GM21786 (cell line): Measurements from ENCODE around the gene MAPK9.
A peak's percentile ranks its signal among the peaks of the same experiment; 100 is the strongest.
"Not testable (repeated sequence)": the region's sequence is repeated elsewhere in the genome, so short reads cannot be mapped to it uniquely, and the experiment has no call there.

ENCODE experiments used
- ATAC-seq: cut with Tn5 transposase; IDR thresholded peaks from one replicate; pipeline ENCODE4 v1.9.1; 2021; ENCODE audit not compliant: unreplicated experiment

MAPK9 gene

DNA sequence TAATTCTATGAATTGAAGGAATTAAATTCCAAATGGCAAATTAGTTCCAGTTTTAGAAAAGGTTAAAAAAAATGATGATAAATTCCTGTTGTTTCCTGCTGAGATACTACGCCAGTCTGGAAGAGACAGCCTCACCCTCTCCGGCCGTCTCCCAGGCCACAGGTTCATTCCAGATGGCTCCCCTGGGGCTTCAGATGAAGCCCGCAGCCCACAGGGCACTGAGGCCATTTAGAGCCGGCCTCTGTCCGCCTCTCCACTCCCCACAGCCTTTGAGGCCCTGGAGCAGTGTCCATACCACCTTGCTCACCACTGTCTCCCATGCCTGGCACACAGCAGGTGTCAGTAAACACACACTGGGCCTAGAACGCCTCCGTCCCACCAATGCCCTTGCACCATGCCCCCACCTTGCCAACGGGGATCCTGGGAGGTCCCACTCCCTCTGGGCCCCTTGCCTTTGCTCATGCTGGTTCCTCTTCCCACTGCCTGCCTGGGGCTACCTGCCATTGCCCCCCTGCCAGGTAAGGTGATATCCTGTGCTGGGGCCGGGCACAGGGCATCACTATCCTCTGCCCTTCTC is 35.2 kb upstream of the MAPK9 start:
- ATAC-seq = no peak

DNA sequence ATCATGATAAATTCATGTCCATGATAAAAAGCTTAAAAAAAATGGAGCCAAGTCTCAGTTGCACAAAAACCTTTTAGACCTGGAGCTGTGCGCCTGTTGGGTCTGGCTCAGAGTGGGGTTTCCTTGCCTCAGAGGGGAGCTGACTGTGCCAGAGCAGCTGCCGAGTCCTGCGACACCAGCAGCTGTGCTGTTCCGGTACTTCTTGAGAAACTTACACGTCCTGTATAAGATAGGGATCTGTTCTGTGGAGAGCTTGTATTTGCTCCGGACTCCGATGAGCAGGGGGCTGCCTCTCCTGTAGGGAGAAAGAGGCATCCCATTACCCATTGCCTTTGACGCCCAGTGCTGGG is 32.7 kb upstream of the MAPK9 start:
- ATAC-seq = no peak

DNA sequence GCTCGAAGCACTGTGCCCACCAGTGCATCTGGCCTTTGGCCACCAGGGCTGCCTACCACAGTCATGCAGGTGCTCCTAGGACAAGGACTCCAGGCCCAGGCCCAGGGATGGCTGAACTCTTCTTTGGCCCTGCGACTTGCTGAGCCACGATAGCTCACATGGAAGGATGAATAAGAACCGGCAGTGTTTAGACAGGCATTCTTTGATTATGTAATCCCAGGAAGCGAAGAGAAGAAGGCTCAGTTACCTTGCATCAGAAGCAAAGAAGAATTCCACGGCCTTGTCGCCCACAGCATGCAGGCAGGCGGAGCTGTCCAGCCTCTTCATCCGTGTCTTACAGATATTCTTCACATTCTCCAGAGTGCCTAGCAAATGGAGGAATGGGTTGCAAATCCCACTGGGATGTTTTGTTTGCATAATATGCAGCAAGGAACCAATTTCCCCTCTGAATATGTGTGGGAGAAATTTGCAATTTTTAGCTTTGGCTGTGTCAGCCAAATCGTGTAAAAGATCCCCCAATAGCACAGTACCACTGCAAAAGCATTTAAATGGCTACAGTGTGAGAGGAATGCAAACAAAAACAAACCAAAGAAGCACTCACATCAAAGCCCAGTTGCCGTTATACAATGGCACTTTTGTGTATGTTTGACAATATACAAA is 32.2 kb upstream of the MAPK9 start:
- no peak for ATAC-seq

DNA sequence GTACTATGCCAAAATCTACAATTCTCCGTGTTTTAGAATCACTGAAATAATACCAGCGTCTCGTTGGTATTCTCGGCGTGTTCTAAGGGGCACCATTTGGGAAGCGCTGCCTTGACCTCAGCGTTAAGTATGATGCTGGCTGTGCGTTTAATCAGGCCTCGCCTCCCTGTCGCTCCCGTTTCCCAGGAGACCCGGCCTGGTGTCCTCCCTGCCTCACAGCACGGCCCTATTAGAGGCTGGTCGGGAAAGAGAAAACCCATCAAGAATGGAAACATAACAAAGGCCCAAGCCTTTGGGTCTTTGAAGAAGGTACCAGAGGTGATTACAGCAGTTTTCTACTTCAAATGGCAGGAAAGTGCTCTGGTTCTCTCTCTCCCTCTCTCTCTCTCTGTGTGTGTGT is 31.3 kb upstream of the MAPK9 start:
- ATAC-seq = no peak

DNA sequence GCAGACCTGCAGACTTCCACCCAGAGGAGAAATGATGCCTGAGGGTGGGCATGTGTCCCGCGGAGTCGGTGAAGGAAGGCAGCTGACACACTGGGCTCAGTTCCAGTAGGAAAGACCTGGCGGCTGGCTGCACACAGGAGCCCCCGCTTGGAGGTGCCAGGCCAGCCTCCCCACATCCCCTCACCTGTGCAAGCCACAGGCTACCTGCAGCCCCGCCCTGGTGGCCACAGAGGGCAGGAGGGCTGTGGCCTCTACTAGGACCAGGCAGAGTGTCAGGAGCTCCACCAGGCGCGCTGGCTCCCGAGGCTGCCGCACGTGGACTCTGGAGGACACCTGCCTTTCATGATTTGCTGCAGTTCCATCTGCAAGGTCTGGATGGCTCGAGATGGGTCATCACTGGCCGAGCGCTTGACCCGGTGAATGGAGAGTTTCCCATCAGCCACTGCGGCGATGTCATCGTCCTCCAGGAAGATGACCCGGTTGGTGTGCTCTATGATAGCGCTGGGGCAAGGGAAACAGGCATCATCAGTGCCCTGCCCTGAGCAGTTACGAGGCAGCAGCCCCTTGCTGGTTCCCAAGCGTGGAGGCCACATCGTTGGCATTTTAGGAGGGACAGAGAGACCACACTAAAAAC is 26.7 kb upstream of the MAPK9 start:
- no peak for ATAC-seq

DNA sequence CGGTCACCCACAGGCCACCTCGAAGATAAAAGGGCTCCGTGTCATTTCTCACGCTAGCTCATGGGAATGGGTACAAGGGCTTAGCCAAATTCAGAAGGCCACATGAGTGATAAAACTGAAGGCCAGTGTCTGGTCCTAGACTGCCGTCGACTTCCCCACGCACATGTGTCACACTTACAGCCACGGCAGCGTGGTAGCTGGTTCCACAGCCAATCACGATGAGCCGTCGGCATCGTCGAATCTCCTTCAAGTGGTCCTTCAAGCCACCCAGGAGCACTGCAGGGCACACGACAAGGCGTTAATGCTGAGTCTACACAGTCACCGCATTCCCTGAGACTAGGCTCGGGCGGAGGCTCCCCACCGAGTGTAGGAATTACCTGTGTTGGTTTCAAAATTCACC is 24.7 kb upstream of the MAPK9 start:
- no peak for ATAC-seq

DNA sequence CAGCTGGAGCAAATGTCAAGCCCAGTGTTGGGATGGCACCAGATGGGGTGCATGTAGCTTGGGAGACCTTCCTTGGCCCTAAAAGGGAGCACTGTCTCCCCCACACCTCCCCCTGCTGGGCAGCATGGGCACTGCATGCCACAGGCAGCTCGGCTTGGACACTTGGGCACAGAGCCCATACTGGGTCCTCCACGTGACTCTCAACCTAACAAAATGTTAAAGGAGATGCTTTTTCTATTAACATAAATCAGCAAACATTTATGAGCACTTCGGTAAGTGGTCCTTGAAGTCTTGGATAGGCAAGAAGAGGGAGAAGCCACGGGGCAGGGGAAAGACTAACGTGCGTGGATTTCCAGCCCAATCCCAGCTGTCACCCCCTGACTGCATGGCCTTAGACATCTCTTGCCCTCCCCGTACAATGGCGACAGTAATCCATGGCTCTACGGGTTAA is 23.9 kb upstream of the MAPK9 start:
- peak; percentile 60 for ATAC-seq

DNA sequence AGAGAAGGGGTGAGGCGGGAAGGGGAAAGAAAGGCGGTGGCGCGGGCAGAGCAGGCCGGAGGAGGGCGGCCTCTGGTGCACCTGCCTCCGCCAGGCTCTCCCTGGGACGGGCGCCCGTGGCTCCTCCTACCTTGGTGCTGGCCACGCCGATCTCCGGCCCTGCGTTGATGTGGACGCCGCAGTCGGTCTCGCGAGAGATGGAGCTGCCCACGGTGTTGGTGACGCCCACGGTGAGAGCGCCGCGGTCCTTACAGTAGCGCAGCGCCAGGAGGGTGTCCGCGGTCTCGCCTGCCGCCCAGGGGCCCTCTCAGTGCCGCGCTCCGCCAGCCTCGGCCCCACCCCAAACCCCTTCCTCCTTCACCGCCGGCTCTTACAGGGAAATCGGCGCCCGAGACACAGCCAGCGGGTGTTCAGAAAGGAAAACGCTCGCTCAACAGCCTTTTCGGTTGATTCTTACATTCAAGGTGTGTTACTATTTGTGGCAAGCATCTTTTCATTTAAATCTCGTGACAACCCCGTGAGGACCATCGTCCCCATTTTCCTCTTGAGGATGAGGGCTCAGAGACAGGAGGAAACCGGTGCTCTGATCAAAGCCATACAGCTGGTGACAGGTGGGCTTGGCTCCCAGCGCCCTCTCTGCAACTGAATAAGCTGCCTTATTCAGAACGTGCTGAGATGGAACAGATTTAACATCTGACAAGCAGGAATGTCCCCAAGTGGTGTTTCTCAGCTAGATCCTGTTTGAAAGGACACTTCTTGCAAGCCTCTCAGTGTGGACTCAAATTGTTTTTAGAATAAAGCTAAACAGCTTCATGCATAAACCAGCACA is 22.0 kb upstream of the MAPK9 start:
- ATAC-seq = peak; percentile 86

DNA sequence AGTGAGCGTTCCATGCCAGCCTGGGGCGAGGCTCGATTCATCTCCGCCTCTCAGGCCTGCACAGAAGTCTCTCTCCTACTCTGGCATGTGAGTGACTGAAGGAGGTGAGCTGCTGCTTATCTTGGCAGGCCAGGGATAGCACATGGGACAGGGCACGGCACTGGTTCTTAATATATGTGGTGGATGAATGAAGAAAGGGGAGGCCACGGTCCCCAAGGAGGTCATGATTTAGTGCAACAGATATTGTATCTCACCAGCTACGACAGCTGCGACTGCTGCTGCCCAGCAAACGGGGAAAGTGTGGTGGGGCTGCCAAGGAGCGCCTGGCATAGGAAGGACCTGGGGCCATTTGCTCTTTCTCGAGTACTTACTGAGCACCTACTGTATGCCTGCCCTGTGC is 19.3 kb upstream of the MAPK9 start:
- no peak for ATAC-seq

DNA sequence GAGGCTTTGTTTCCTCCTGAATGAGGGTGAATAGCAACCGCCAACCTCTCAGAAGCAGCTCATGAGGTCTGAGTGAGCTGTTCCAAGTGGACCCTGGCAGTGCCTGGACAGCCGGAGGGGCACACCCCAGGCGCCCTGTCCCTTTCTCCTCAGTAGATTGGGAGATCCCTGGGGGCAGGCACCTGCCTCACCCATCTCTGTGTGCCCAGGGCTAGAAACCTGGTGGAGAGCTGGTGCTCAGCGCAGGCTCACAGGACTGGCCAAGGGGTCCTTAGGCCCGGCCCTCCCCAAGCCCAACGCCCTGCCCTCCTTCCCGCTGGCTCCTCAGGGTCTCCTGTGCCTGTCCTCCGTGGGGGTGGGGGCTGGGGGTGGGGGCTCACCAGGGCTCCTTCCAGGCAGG is 14.9 kb upstream of the MAPK9 start:
- ATAC-seq = no peak

DNA sequence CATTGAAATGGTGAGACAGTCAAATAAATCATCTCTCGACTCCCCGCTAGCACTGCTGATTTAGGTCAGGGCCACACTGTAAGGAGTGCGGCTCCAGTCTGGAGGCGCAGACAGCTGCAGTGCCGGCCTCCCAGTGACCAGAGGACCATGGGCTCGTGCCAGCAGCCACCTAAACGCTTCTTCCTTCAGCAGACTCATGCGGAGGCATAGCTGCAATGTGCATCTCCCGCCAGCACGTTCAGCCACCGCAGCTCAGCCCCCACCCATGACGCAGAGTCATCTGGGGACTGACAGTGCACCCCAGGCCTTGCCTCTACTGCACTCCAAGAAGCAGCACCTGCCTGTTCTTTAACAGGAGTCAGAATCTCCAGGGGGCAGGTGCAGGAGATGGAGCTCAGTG is 13.6 kb upstream of the MAPK9 start:
- no peak for ATAC-seq

DNA sequence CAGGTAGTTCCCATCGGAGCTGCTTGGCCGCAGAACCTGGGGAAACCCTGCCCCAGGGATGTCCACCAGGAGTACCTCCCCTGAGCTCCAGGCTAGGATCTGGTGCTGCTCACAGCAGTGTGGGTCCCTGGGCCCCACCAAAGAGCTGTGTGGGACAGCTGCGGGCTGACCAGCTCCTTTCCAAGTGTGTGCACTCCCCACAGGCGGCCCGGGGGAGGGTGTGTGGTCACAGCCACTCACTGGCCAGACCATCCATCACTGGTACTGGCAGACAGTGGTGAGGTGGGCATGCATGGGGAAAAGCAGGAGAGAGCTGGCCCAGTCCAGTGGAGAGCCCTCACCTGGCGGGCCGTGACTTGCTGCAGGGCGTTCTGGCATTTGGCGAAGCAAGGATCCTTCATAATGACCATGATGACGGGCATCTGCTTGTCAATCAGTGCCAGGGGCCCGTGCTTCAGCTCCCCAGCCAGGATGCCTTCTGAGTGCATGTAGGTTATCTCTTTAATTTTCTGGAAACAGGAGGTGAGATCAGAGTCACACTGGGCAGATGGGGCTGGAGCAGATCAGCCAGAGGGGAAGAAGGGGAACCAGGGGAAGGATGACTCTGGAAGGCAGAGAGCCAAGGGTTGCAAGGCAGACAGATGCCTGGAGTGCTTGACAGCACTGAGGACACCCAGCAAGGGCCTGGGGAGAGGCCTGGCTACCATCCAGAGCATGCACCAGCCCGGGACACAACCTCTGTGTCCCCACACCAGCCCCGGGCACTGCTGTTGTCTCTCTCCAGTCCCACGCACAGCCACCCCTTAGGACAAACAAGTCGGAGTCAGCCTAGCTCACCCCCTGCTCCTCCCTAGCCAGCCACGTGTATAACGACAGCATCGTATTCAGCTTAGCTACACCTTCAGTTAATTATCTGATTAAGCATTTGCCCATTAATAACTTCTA is 12.8 kb upstream of the MAPK9 start:
- ATAC-seq = no peak

DNA sequence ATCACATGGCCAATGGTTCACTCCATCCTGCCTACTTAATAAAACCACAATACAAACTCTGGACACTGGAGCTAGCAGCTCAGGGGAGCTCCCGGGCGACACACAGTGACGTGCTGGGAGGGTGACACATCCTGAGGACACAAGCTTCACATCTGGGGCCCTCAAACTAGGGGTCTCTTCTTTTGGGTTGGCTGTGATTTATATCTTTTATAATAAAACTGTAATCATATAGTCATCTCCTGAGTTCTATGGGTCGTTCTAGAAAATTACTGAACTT is 12.1 kb upstream of the MAPK9 start:
- ATAC-seq = no peak

DNA sequence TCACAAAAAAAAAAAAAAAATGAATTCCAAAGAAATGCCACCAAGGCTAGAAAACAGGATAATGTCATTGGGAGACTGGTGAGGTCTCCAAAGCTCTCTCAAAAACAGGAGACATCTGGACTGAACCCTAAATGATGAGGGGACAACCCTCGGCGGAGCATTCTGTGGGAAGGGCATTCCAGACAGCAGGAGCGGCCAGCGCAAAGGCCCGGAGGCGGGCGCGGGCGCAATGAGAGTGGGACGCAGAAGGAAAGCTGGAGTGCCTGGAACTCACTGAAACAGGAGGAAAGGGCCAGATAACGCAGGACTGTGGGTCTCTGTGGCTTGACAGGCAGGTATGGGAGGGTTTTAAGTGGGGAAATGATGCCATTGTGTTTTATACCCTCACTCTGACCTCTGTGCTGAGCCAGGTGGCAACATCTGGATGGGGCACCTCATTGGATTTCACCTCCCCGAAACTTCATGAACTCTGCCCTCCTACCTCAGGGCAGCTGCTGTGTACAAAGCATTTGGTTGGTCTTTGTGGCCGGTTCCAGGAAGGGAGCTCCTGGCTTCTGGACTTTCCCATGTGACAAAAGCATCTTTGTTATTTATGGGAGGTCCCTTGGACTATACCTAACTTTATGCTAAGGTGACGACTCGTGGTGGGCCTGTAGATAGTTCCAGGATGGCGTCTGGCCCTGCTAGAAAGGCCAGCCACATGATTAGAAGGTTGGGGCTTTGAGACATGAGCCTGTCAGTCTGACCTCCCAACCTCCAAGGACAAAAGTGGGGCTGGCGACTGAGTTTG is 11.5 kb upstream of the MAPK9 start:
- no peak for ATAC-seq

DNA sequence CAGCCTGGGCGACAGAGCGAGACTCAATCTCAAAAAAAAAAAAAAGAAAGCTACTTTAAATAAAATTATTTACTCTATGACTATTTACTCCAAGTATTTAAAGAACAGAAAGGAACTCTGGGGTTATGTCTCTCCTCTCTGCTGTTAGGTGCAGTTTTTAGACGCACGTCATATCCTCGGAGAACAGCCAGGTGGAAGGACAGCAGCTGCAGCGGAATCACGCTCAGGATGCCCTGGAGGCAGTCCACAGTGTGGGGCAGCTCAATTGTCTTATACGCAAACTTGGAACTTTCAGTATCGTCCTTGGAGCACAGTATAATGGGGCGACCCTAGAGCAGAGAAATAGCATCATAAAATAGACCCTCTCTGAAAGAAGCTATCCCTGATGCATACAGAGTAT is 10.4 kb upstream of the MAPK9 start:
- no peak for ATAC-seq

DNA sequence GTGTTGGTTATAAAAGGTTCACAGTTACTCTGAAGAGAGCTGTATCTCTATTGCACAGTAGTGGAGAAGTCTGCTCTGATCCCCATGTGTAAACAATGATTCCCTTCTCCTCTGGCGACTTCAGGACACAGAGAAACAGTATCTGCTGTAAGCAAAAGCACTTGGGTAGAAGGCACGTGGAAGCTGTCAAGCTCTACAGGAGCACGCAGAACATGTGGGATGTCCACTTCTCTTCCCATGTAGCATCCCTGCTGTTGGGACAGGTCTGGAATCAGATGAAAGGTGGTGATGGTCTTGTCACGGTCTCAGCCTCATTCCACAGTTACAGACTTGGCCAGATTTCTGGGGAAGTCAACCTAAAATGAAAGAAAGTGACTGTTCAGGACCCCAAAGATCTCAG is 9.4 kb upstream of the MAPK9 start:
- ATAC-seq = no peak

DNA sequence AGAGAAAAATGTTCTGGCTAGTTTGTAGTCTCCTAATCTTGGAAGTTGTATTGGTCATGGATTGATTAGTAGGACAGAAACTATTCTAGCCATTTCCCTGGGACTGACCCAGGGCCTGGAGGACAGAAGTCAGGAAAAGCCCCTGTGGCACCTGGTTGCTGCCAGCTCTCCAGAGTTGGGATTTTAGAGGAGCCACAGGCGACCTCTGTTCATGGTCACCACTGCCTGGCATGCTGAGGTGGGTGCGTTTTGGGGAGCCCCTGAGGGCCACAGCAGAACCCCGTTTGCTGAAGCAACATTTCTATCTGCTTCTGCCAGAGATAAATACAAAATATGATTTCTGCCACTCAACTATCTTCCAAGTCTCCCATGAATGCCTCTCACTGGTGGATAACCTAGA is 7.6 kb upstream of the MAPK9 start:
- ATAC-seq = no peak

DNA sequence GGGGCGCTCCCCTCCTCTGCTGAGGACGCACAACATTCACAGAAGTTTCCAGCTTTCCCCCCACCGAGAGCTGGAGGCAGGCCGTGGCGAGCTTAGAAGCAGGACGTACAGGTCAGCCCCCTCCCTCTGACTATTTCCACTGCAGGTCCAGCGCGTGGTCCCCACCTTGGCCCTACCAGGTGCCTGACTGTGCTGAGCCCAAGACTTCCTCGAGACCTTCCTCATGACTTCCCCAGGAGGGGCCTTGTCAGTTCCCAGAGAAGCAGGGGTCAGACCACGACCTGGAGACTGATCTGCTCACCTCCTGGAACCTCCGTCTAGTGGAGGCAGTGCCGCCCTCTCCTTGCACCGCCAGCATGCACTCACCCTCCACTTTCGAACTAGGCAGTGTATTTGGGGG is 7.1 kb upstream of the MAPK9 start:
- not testable (repeated sequence) for ATAC-seq

DNA sequence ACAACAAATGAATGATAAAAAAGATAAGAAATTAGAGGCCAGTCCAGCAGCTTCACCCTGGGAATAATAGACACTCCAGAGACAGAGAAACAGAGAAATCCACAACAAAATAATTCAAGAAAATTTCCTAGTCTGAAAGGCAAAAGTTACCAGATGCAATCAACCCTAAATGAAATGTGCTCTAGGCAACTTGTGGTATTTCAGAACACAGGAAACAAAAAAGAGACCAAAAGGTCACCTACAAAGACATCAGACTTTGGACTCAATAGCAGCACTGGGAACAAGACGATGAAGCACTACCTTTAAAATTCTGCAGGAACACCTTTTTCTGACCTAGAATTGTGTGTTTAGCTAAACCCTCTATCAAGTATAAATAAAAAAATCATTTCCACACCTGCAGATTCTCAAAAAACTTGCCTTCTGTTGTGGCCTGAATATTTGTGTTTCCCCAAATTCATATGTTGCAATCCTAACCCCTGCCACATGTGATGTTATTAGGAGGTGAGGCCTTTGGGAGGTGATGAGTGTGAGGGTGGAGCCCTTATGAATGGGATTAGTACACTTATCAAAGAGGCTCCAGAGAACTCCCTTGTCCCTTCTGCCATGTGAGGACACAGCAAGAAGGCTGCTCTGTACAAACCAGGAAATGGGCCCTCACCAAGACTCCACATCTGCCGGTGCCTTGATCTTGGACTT is 5.9 kb upstream of the MAPK9 start:
- ATAC-seq = no peak

DNA sequence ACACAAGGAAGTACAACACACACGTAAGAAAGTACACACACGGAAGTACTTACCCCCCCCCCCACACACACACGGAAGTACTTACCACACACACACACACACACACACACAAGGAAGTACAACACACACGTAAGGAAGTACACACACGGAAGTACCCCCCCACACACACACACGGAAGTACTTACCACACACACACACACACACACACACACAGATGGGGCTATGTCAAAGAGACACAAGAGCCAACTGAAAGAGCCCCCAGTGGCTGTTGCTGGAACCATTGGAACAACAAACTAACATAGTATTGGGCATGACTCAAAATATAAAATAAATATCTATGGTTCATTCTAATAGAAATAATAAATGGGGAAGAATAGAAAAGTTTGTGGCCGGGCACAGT is 4.9 kb upstream of the MAPK9 start:
- ATAC-seq = no peak
